Upper lobe of left lung (tissue), 4 donors: ENCODE results near the gene MACROD2.

Experiments
- POLR2A ChIP-seq, 4 donors: fragments of 450-650 bp; IDR thresholded peaks; one replicate each; pipeline ENCODE4 v1.5.1; 2016 to 2017; ENCODE audit warnings: antibody characterized with exemption in 4 of 4, mild to moderate bottlenecking in 2 of 4
- TF ChIP-seq, protein P1 (sequence below), 6 experiments: fragments of 450-650 bp in 4 of 6; fragments of 200-600 bp in 2 of 6; sonication (generic) in 2 of 6; IDR thresholded peaks; one replicate each; pipeline ENCODE4 v1.5.1; 2016 to 2019; ENCODE audit warnings: antibody characterized with exemption in 6 of 6

DNA sequence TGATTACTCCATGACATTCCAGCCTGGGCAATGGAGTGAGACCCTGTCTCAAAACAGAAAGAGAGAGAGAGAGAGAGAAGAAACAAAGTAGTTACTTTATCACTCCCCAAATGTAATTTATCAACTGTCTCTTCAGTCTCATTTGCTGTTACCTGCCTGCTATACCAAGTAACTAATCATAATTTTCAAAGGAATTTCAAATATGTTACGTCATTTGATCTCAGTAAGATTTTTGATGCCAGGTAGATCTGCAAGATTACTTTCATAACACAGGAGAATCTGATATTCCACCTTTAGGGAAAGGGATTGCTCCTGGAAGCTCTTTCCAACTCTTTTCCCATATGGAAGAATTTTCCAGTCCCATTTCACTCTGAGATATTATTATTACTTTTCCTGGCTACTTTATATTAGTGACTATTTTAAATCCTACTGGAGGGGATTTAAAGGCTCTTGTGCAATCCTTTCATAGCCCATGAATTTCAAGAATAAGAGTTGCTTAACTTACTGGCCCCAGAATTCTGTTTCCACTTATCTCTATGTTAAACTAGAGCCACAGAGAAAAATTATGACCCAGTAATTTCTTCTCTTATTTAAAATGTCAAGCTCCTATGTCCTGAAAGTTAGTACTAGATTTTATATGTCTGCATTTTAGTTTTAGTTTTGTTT is 732.3 kb downstream of the MACROD2 start:
- no peak for TF ChIP-seq POLR2A (IDR thresholded peaks at IDR 0.05)
- TF ChIP-seq, protein P1, sequence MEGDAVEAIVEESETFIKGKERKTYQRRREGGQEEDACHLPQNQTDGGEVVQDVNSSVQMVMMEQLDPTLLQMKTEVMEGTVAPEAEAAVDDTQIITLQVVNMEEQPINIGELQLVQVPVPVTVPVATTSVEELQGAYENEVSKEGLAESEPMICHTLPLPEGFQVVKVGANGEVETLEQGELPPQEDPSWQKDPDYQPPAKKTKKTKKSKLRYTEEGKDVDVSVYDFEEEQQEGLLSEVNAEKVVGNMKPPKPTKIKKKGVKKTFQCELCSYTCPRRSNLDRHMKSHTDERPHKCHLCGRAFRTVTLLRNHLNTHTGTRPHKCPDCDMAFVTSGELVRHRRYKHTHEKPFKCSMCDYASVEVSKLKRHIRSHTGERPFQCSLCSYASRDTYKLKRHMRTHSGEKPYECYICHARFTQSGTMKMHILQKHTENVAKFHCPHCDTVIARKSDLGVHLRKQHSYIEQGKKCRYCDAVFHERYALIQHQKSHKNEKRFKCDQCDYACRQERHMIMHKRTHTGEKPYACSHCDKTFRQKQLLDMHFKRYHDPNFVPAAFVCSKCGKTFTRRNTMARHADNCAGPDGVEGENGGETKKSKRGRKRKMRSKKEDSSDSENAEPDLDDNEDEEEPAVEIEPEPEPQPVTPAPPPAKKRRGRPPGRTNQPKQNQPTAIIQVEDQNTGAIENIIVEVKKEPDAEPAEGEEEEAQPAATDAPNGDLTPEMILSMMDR (IDR thresholded peaks at IDR 0.05), result no peak
